ENCODE results near the gene IKBKE. TPM values are rescaled to one million over a fixed set of nuclear protein-coding genes. Genes with fewer than 3 reads are reported as not detected.
A peak's percentile ranks its signal among the peaks of the same experiment; 100 is the strongest.

Gene IKBKE
- total RNA-seq, 1 experiment from 2014 or later, result 6.6 TPM

GRCh38 chr1:206470692-206471414 lies 577 bp downstream of the IKBKE start:
- no peaks in the 10 kb centered on the region for H3K79me2 ChIP-seq (ENCODE audit: insufficient read depth, low read length)
- H3K27ac Mint-ChIP-seq, result no peak overlapping the region; a peak in 2 of 7 replicates
- H3T11ph ChIP-seq (ENCODE audit: low read length), result no peak overlapping the region
- H4K8ac ChIP-seq (replicated peaks; ENCODE audit: insufficient read length, low read depth, low read length), result no peak overlapping the region
- H3K14ac ChIP-seq (ENCODE audit: insufficient read depth, low read length), result no peak overlapping the region
- peaks cover 7 to 10% (median 9%) of the 10 kb centered on the region in 3 experiments; a peak in 5 of 7 replicates for H3K36me3 Mint-ChIP-seq (ENCODE audit: insufficient read depth in 1 of 3, low read depth in 3 of 3)
- no peak overlapping the region for H2BK5ac ChIP-seq (ENCODE audit: insufficient read length, low read length)
- H3K4me1 Mint-ChIP-seq, result peaks cover 62 to 66% of the 10 kb centered on the region in 2 experiments
- peaks cover 11% of the 10 kb centered on the region for H3K23me2 ChIP-seq (ENCODE audit: insufficient read length, low read depth, low read length, poor library complexity, severe bottlenecking)
- TF ChIP-seq CTCF (conservative IDR thresholded peaks at IDR 0.05), result no peak
- H3K4ac ChIP-seq (ENCODE audit: low read depth, low read length), result no peak overlapping the region
- H4K5ac ChIP-seq (ENCODE audit: insufficient read length, low read depth, low read length), result no peak overlapping the region
- no peaks in the 10 kb centered on the region for H3K9me3 ChIP-seq (ENCODE audit: control insufficient read depth, low read depth, low read length)
- peak; percentile 70 for DNase-seq
- no peak overlapping the region for H3K23ac ChIP-seq (ENCODE audit: insufficient read length, low read depth, low read length)
- H2AK5ac ChIP-seq (ENCODE audit: insufficient read length, low read length), result no peak overlapping the region
- H2BK12ac ChIP-seq (ENCODE audit: insufficient read length, low read depth, low read length), result no peak overlapping the region
- no peak overlapping the region for H3K56ac ChIP-seq (ENCODE audit: insufficient read length, low read depth, low read length)
- no peaks in the 10 kb centered on the region for H3K79me1 ChIP-seq (ENCODE audit: insufficient read depth, low read depth, low read length, poor library complexity, severe bottlenecking)
- no peak overlapping the region for H2BK15ac ChIP-seq (ENCODE audit: low read depth, low read length)
- no peak overlapping the region for H4K91ac ChIP-seq (ENCODE audit: insufficient read length, low read depth, low read length)
- peaks cover 12% of the 10 kb centered on the region; the same call in 1 of the 2 replicates for H3K4me1 ChIP-seq (ENCODE audit: insufficient read depth, low read length)
- no peak overlapping the region for H3K27ac ChIP-seq (ENCODE audit: insufficient read length, low read depth, low read length)
- no peak overlapping the region for H3K9ac ChIP-seq (ENCODE audit: extremely low read depth, insufficient read length, low read length)
- peak overlapping the region; percentile 68 to 83 for H3K4me3 Mint-ChIP-seq
- H3K9me3 Mint-ChIP-seq, result no peaks in the 10 kb centered on the region
- H2BK20ac ChIP-seq (ENCODE audit: low read depth, low read length, poor library complexity, severe bottlenecking), result no peak overlapping the region
- WGBS (ENCODE audit: extremely low coverage, insufficient read length, low lambda C conversion rate), result no CpG with 5 or more reads among the region's 18 CpGs
- peak overlapping the region; percentile 60 for H3K4me2 ChIP-seq (ENCODE audit: insufficient read depth, insufficient read length, low read length)
- H3K27me3 ChIP-seq (ENCODE audit: insufficient read depth, low read length), result no peaks in the 10 kb centered on the region
- H3K27me3 Mint-ChIP-seq (ENCODE audit: low read depth), result peaks cover 29% of the 10 kb centered on the region
- H2AFZ ChIP-seq (ENCODE audit: low read length), result no peak overlapping the region
- H2BK120ac ChIP-seq (ENCODE audit: low read depth, low read length, poor library complexity, severe bottlenecking), result no peak overlapping the region
- H4K20me1 ChIP-seq (ENCODE audit: control insufficient read depth, insufficient read depth, insufficient read length), result no peaks in the 10 kb centered on the region
- H3K18ac ChIP-seq (ENCODE audit: insufficient read length, low read depth, low read length), result no peak overlapping the region

Data from H9 (cell line).